ENCODE data around the gene PIPOX. TPM values are rescaled to one million over a fixed set of nuclear protein-coding genes. Genes with fewer than 3 reads are reported as not detected.

Gene PIPOX
- total and polyA plus RNA-seq, 2 of the 8 experiments (the other 6 are each of a cell fraction or from before 2014, with no cell fraction given): 57.2 to 99.6 TPM

DNA sequence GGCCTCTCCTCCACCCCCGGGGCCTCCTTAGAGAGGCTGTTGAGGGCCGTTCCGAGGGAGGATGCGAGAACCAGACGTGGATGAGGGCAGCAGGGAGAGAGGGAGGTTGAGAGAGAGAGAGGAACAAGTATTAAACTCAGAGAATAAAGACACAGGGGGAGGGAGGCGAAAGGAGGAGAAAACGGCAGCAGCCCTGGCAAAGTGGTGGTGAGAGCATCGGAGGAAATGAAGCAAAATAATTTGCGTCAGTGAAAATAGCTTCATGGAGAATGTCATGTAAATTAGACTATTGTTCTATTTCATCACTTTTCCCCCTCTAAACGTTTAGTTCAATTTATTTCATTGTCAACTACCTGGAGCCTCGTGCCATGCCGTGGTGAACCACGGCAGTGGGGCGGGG, 38.0 kb downstream of the PIPOX start:
- no peak overlapping the region for H3K4me3 ChIP-seq (ENCODE audit: extremely low read depth in 1 of 4, insufficient read depth in 2 of 4, low read depth in 3 of 4, low read length in 4 of 4)
- FAIRE-seq (no peak), DNase-seq (ENCODE audit: low read depth in 1 of 2, low spot score in 2 of 2) (no peak)
- POLR2A ChIA-PET (ENCODE audit: partially characterized antibody): no interaction called here
- H4K20me1 ChIP-seq (replicated peaks in 1 of 2; ENCODE audit: control insufficient read depth in 1 of 2, insufficient read depth in 2 of 2, low read length in 2 of 2): peaks cover 0 to 2% of the 10 kb centered on the region in 2 experiments
- H3K14ac ChIP-seq (ENCODE audit: insufficient read length): no peak overlapping the region
- no peak overlapping the region for H3K4me2 ChIP-seq (ENCODE audit: insufficient read depth in 1 of 2, low read depth in 2 of 2, low read length in 2 of 2)
- peaks cover 0 to 13% (median 5%) of the 10 kb centered on the region in 4 experiments; a peak in 4 of 8 replicates for H3K36me3 ChIP-seq (ENCODE audit: control insufficient read depth in 2 of 4, insufficient read depth in 4 of 4, low read length in 3 of 4)
- H3K18ac ChIP-seq (ENCODE audit: extremely low read depth, low read length): no peak overlapping the region
- no peak overlapping the region for H4K5ac ChIP-seq (ENCODE audit: insufficient read length, low read depth, low read length)
- TF ChIP-seq SUZ12 (IDR thresholded peaks at IDR 0.05; ENCODE audit: low read length) (no peak), SIRT6 (IDR thresholded peaks at IDR 0.05; ENCODE audit: low read length) (no peak), TBP (IDR thresholded peaks at IDR 0.05; ENCODE audit: low read depth, low read length) (no peak), RFX5 (IDR thresholded peaks at IDR 0.05; ENCODE audit: borderline replicate concordance, low read depth, low read length) (no peak)
- TF ChIP-seq, protein P1, sequence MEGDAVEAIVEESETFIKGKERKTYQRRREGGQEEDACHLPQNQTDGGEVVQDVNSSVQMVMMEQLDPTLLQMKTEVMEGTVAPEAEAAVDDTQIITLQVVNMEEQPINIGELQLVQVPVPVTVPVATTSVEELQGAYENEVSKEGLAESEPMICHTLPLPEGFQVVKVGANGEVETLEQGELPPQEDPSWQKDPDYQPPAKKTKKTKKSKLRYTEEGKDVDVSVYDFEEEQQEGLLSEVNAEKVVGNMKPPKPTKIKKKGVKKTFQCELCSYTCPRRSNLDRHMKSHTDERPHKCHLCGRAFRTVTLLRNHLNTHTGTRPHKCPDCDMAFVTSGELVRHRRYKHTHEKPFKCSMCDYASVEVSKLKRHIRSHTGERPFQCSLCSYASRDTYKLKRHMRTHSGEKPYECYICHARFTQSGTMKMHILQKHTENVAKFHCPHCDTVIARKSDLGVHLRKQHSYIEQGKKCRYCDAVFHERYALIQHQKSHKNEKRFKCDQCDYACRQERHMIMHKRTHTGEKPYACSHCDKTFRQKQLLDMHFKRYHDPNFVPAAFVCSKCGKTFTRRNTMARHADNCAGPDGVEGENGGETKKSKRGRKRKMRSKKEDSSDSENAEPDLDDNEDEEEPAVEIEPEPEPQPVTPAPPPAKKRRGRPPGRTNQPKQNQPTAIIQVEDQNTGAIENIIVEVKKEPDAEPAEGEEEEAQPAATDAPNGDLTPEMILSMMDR (IDR thresholded peaks at IDR 0.05; ENCODE audit: control extremely low read depth in 1 of 3, insufficient read depth in 1 of 3, low read depth in 1 of 3, low read length in 3 of 3): no peak
- H2BK120ac ChIP-seq (replicated peaks; ENCODE audit: low read depth, low read length): no peak overlapping the region
- no peak overlapping the region for H2BK5ac ChIP-seq (ENCODE audit: low read depth, low read length)
- no peaks in the 10 kb centered on the region for H3K79me2 ChIP-seq (ENCODE audit: control insufficient read depth in 1 of 2, insufficient read depth in 2 of 2, low read length in 2 of 2)
- no peak overlapping the region for H3K4ac ChIP-seq (replicated peaks; ENCODE audit: insufficient read length, low read depth, low read length)
- H2BK15ac ChIP-seq (ENCODE audit: low read length): no peak overlapping the region
- H3K23me2 ChIP-seq (ENCODE audit: low read depth, low read length): no peaks in the 10 kb centered on the region
- WGBS, 2 experiments (ENCODE audit: extremely low coverage in 1 of 2, insufficient coverage in 1 of 2, insufficient read length in 1 of 2, insufficient replicate concordance in 2 of 2, low coverage in 1 of 2, low lambda C conversion rate in 2 of 2, missing lambda C conversion rate in 1 of 2): 90% methylated on average over 14 of the region's 14 CpGs; no CpG with 5 or more reads in 1 of the 2 experiments
- H3K9ac ChIP-seq (replicated peaks in 1 of 4; ENCODE audit: extremely low read depth in 1 of 4, low read depth in 3 of 4, low read length in 3 of 4): no peak overlapping the region
- H3K4me1 ChIP-seq (replicated peaks in 1 of 4; ENCODE audit: control insufficient read depth in 3 of 4, insufficient read depth in 4 of 4, low read length in 3 of 4): peaks cover 20 to 32% (median 23%) of the 10 kb centered on the region in 4 experiments
- H2AFZ ChIP-seq (ENCODE audit: low read length): no peak overlapping the region
- no peak overlapping the region for H3K56ac ChIP-seq (replicated peaks; ENCODE audit: insufficient read length, low read depth, low read length)
- no peak overlapping the region for H2BK20ac ChIP-seq (ENCODE audit: low read length)
- H2BK12ac ChIP-seq (ENCODE audit: low read depth, low read length): no peak overlapping the region
- no peak overlapping the region for H4K8ac ChIP-seq (ENCODE audit: extremely low read depth, insufficient read depth, low read length)
- no peak overlapping the region for H3K27ac ChIP-seq (ENCODE audit: low read depth, low read length)
- H3K9me3 ChIP-seq (ENCODE audit: insufficient read depth in 2 of 2, low read depth in 1 of 2, low read length in 1 of 2): no peaks in the 10 kb centered on the region
- no peak overlapping the region for H2AK5ac ChIP-seq (ENCODE audit: low read depth, low read length)
- CTCF ChIA-PET (ENCODE audit: partially characterized antibody): interaction anchor here (0.9 to 1.8 kb wide), 3 partner anchors 74 to 173 kb away, joined by 3 to 5 read pairs (median 4); no protein-coding TSS in a partner anchor
- H3K27me3 ChIP-seq (replicated peaks in 1 of 4; ENCODE audit: control insufficient read depth in 3 of 4, extremely low read depth in 1 of 4, insufficient read depth in 3 of 4, low read length in 3 of 4): no peaks in the 10 kb centered on the region; a peak in 1 of 7 replicates
- no peak overlapping the region for H3K23ac ChIP-seq (ENCODE audit: insufficient read length)
- no peak overlapping the region for H4K91ac ChIP-seq (replicated peaks; ENCODE audit: insufficient read length, low read length)
- no peaks in the 10 kb centered on the region for H3K79me1 ChIP-seq (ENCODE audit: low read depth, low read length)
